NCI-H82 treated with DMSO at 0.1 percent for 48 hours (cell line): Measurements from ENCODE around the gene BHLHE41.

Source experiments
- DNase-seq: peaks from one replicate; lab custom pipeline; 2025; ENCODE audit not compliant: unreplicated experiment; lab: John Stamatoyannopoulos, UW

BHLHE41 gene

GRCh38 chr12:26090836-26091510, 33.9 kb downstream of the BHLHE41 start:
- DNase-seq: no peak

GRCh38 chr12:26088998-26089397, 35.8 kb downstream of the BHLHE41 start:
- DNase-seq: no peak

GRCh38 chr12:26086936-26087335, 37.9 kb downstream of the BHLHE41 start:
- DNase-seq: no peak

GRCh38 chr12:26080911-26081310, 43.9 kb downstream of the BHLHE41 start:
- no peak for DNase-seq

GRCh38 chr12:26077915-26078702, 46.7 kb downstream of the BHLHE41 start:
- no peak for DNase-seq
